ENCODE data around the gene SRSF2.

DNA sequence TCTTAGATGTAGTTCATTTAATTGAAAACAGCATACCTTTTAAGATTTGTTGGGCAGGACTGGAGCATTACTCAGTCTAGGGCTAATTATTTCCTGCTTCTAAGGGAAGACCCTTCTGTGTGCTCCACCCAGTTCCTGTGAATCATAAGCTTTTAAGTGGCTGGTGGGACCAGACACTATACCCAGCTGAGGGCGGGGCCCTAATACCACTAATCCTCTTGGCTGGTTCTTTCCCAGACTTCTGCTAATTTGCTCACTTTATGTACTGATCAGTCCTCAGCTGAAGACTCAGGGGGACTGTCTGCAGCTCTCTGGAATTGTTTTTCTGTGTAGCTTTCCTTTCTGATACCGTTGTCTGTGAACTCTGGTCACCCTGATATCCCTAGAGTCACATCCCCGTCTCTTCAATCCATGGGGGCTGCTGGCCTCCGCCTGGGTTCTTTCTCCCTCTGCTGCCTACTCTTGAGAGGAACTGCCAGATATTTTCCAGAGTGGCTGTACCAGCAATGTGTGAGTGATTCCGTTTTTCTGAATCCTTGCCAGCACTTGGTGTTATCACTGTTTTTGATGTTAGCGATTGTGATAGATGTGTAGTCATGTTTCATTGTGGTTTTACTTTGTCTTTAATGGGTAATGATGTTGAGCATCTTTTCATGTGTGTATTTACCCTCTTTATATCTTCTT lies 35.9 kb upstream of the SRSF2 start:
- no peak for TF ChIP-seq ELF4 (IDR thresholded peaks at IDR 0.05)
- no peak for TF ChIP-seq L3MBTL2 (conservative IDR thresholded peaks at IDR 0.05)
- no peak for TF ChIP-seq SUZ12 (IDR thresholded peaks at IDR 0.05)
- no peak for TF ChIP-seq FOXK2 (IDR thresholded peaks at IDR 0.05)
- TF ChIP-seq NFRKB (IDR thresholded peaks at IDR 0.05), result no peak

Measured in HEK293T (cell line).